ENCODE data around the gene NAPG. TPM values are rescaled to one million over a fixed set of nuclear protein-coding genes. Genes with fewer than 3 reads are reported as not detected.

Gene NAPG
- total and polyA plus RNA-seq, 2 donors (not counting 3 experiments of a cell fraction or from before 2014, with no cell fraction given): 10.8 to 34.1 TPM

- no peak overlapping the region for H2AFZ ChIP-seq (ENCODE audit: low read depth, low read length)
- no peak overlapping the region for H3K9ac ChIP-seq (replicated peaks; ENCODE audit: extremely low read depth, insufficient read depth, low read length)
- H3K36me3 ChIP-seq (ENCODE audit: control insufficient read depth in 2 of 2, extremely low read depth in 1 of 2, insufficient read depth in 2 of 2, low read length in 2 of 2): no peaks in the 10 kb centered on the region
- H3K4me3 ChIP-seq (replicated peaks in 1 of 3; ENCODE audit: insufficient read depth in 1 of 3, low read depth in 1 of 3, low read length in 3 of 3): no peak overlapping the region
- H3K4me2 ChIP-seq (ENCODE audit: insufficient read depth, low read length): no peak overlapping the region
- DNase-seq (ENCODE audit: low read depth, low spot score): no peak
- no peak overlapping the region for H3K27ac ChIP-seq (ENCODE audit: insufficient read depth, low read depth, low read length)
- peaks cover 4% of the 10 kb centered on the region for H3K79me2 ChIP-seq (ENCODE audit: control insufficient read depth, insufficient read depth, low read length)
- dilution Hi-C loops (cut with MboI; ENCODE audit: extremely low pct_ligation_motif_present, low sequenced_read_pairs): loop anchor here (25.0 kb wide), 1 partner anchor 534 kb away; no protein-coding TSS in a partner anchor
- intact Hi-C loops (cut with micrococcal nuclease): loop anchor here (10.0 kb wide), 2 partner anchors 247 to 907 kb away; partner anchors contain the start of gene PPP4R1
- CTCF ChIA-PET: interaction anchor here (2.1 to 2.3 kb wide), 2 partner anchors 489 to 550 kb away, joined by 9 to 21 read pairs; no protein-coding TSS in a partner anchor
- H3K4me1 ChIP-seq (ENCODE audit: control insufficient read depth, extremely low read depth, insufficient read depth, low read length): peaks cover 2% of the 10 kb centered on the region
- no peaks in the 10 kb centered on the region for H3K9me1 ChIP-seq (replicated peaks; ENCODE audit: control insufficient read depth, extremely low read depth, insufficient read depth, low read length)
- H3K27me3 ChIP-seq (ENCODE audit: control insufficient read depth in 2 of 2, insufficient read depth in 2 of 2, low read length in 2 of 2): peaks cover 23 to 39% of the 10 kb centered on the region in 2 experiments
- BruUV-seq (replicated peaks): no TSS peak
- FAIRE-seq: no peak
- TF ChIP-seq EZH2 (IDR thresholded peaks at IDR 0.05; ENCODE audit: borderline replicate concordance, low read depth, low read length, severe bottlenecking) (no peak), JUN (IDR thresholded peaks at IDR 0.05; ENCODE audit: borderline replicate concordance, insufficient read depth, insufficient read length, low read depth) (no peak), FOS (IDR thresholded peaks at IDR 0.05; ENCODE audit: borderline replicate concordance, insufficient read depth, low read length) (no peak), POLR2AphosphoS5 (IDR thresholded peaks at IDR 0.05; ENCODE audit: insufficient read depth, low read depth, low read length) (no peak), MAX (IDR thresholded peaks at IDR 0.05; ENCODE audit: insufficient read depth, insufficient read length) (no peak), POLR2A (IDR thresholded peaks at IDR 0.05; ENCODE audit: low read depth, low read length) (no peak), GATA2 (IDR thresholded peaks at IDR 0.05; ENCODE audit: insufficient read depth, insufficient read length, low read depth, low read length) (no peak), MYC (IDR thresholded peaks at IDR 0.05; ENCODE audit: low read depth, low read length) (no peak)
- TF ChIP-seq, protein P1, sequence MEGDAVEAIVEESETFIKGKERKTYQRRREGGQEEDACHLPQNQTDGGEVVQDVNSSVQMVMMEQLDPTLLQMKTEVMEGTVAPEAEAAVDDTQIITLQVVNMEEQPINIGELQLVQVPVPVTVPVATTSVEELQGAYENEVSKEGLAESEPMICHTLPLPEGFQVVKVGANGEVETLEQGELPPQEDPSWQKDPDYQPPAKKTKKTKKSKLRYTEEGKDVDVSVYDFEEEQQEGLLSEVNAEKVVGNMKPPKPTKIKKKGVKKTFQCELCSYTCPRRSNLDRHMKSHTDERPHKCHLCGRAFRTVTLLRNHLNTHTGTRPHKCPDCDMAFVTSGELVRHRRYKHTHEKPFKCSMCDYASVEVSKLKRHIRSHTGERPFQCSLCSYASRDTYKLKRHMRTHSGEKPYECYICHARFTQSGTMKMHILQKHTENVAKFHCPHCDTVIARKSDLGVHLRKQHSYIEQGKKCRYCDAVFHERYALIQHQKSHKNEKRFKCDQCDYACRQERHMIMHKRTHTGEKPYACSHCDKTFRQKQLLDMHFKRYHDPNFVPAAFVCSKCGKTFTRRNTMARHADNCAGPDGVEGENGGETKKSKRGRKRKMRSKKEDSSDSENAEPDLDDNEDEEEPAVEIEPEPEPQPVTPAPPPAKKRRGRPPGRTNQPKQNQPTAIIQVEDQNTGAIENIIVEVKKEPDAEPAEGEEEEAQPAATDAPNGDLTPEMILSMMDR (IDR thresholded peaks at IDR 0.05; ENCODE audit: extremely low read depth in 1 of 2, insufficient read depth in 1 of 2, low read depth in 1 of 2, low read length in 2 of 2): no peak
- H3K9me3 ChIP-seq (replicated peaks; ENCODE audit: control insufficient read depth, insufficient read depth, low read length): no peaks in the 10 kb centered on the region
- POLR2A ChIA-PET: no interaction called here
- H4K20me1 ChIP-seq (replicated peaks; ENCODE audit: control insufficient read depth, extremely low read depth, insufficient read depth, low read length): no peaks in the 10 kb centered on the region
Measured at GRCh38 chr18:10521566-10521965, 4.3 kb upstream of the NAPG start.
